BJ (cell line): ENCODE measurements around the gene SFTPA2. TPM values are rescaled to one million over a fixed set of nuclear protein-coding genes. Genes with fewer than 3 reads are reported as not detected.

Experiments
- CTCF ChIA-PET: fragments of 350-600 bp; formaldehyde crosslinking; extraction: SDS; loops from one replicate; lab custom pipeline; 2021; ENCODE audit warnings: antibody characterized with exemption, inconsistent platforms; lab: Yijun Ruan, JAX
- POLR2A ChIA-PET: fragments of 300-600 bp; sonication (Branson Sonifier 250); formaldehyde crosslinking; extraction: SDS; loops from one replicate; lab custom pipeline; 2021; ENCODE audit warnings: antibody characterized with exemption; lab: Charles Lee
- DNase-seq: peaks from one replicate; pipeline ENCODE4 v3.0.0-alpha.2; 2011; ENCODE audit warnings: low read depth
- H3K27me3 ChIP-seq: 2 replicates; pipeline ENCODE4 v1.6.0; 2011; ENCODE audit warnings: low read length; ENCODE audit not compliant: control insufficient read depth, insufficient read depth
- H3K36me3 ChIP-seq: 2 replicates; pipeline ENCODE4 v1.5.1; 2011; ENCODE audit warnings: low read length; ENCODE audit not compliant: control insufficient read depth, insufficient read depth
- H3K4me3 ChIP-seq: 2 replicates; pipeline ENCODE4 v1.5.1; 2011; ENCODE audit warnings: low read depth, mild to moderate bottlenecking, control low read depth, low read length
- polyA minus RNA-seq: library from RNA; depleted of rRNA, polyadenylated mRNA; stranded (reverse); fragments of >200 nt; gene quantifications from 2 replicates; pipeline ENCODE4 v1.2.3, GENCODE V29; 2011; rRNA and poly(A)+ RNA removed
- polyA plus RNA-seq: library from polyadenylated mRNA; depleted of rRNA; stranded (reverse); fragments of >200 nt; gene quantifications from 2 replicates; pipeline ENCODE4 v1.2.3, GENCODE V29; 2011; rRNA removed
- TF ChIP-seq, protein P1 (sequence below): IDR thresholded peaks from 2 replicates; pipeline ENCODE4 v1.5.1; 2011; ENCODE audit warnings: low read depth, mild to moderate bottlenecking, control low read depth, inconsistent platforms, low read length, moderate library complexity; ENCODE audit not compliant: insufficient read depth

The SFTPA2 gene
- polyA plus RNA-seq = not detected in 2 replicates
- polyA minus RNA-seq = not detected in 2 replicates

DNA sequence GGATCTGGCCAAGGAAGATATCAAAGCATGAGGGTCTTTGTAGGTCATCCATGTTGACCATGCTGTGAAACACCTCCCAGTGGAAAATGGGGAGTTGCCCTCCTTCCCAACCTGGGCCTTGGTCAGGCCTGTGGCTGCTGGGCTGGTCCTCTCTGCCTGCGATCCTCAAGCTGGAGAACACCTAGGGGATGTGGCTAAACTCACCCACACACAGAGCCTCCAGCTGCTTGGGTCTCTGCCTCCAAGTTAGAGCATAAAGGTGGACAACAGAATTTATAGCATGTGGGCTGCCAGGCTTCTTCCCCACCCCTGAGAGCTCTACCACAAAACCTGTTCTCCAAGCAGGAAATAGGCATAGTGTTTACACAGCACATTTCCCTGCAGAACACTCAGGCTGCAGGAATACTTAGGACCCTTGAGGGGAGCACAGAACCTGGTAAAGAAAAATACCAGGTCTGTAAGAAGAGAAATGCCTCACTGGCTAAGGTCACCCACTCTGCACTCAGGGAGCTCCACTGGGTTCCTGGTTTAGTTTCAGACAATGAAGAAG is at the start of gene SFTPA2:
TSS of gene SFTPA2 (minus strand) at position 248 of the 550 bp plus-strand sequence. CDS start 924 bp downstream, outside the sequence.
- Histone ChIP-seq H3K27me3 (0 out of 2 replicates have a peak, but pooled peaks cover under 1% of the 10 kb centered on the region), H3K36me3 (no peaks in the 10 kb centered on the region), H3K4me3 (no peak within 1 kb of the TSS)
- CTCF ChIA-PET = interaction anchor here (1.1 to 1.5 kb wide), 2 partner anchors 369 to 662 kb away, joined by 3 to 6 read pairs; no protein-coding TSS in a partner anchor
- no peak for DNase-seq
- POLR2A ChIA-PET = no interaction called here
- TF ChIP-seq, protein P1, sequence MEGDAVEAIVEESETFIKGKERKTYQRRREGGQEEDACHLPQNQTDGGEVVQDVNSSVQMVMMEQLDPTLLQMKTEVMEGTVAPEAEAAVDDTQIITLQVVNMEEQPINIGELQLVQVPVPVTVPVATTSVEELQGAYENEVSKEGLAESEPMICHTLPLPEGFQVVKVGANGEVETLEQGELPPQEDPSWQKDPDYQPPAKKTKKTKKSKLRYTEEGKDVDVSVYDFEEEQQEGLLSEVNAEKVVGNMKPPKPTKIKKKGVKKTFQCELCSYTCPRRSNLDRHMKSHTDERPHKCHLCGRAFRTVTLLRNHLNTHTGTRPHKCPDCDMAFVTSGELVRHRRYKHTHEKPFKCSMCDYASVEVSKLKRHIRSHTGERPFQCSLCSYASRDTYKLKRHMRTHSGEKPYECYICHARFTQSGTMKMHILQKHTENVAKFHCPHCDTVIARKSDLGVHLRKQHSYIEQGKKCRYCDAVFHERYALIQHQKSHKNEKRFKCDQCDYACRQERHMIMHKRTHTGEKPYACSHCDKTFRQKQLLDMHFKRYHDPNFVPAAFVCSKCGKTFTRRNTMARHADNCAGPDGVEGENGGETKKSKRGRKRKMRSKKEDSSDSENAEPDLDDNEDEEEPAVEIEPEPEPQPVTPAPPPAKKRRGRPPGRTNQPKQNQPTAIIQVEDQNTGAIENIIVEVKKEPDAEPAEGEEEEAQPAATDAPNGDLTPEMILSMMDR = no peak

DNA sequence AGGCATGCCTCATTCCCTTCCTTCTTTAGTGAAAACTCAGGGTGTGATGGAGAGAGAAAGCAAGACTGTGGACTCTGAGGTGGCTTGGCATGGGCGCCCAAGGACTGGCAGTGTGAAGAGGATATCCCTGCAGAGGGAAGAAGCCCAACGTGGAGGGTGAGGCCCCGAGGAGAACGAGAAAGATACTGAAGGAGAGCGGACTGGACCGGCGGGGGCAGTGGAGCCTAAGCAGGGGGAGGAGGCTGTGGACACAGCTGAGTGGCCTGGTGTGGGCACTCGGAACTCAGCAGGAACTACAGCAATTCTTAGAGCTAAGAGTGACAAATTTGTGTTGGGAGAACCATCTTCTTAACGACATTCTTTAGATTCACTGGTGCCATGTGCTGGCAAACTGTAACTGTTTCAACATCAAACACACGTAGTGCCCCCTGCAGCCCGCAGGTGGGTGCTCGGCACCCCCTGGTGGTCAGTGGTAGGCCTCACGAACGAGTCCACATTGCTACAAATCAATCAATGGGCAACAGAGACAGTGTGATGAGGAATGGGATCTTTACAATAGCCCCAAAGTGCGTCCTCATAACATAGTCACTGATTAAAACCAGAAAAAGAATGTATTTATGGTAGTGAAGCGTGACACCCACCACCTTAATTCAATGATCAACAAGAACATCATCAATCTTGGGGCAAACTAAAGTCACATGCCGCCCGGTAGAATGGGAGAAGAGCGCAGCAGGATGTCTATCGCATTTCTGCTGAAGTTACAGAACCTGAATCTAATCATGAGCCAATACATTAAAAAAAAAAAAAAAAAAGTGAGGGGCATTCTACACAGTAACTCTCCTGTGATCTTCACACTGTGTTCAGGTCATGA is 48.5 kb upstream of the SFTPA2 start:
- H3K27me3 ChIP-seq = peaks cover 2% of the 10 kb centered on the region; the same call in 1 of the 2 replicates
- no peaks in the 10 kb centered on the region for H3K36me3 ChIP-seq
- CTCF ChIA-PET = interaction anchor here (1.2 kb wide), 1 partner anchor 11 kb away, joined by 3 read pairs; no protein-coding TSS in a partner anchor
- DNase-seq = no peak
- no peak overlapping the region for H3K4me3 ChIP-seq
- POLR2A ChIA-PET = no interaction called here
- TF ChIP-seq, protein P1 = peak; percentile 56

DNA sequence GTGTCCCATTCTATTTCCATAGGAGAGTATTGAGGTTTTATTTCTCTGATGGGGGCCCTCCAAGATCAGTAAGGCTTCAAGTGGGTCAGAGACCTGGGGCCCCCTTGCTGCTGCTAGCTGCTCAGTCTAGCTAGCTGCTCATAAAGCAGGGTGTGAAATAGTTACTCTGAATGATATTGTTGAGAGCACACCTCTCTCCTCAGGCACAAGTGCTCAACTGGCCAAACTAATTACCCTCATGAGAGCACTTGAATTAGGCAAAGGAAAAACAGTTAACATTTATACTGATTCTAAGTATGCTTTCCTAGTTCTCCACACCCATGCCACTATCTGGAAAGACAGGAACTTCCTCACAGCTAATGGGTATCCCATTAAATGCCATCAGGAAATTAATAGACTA is 45.1 kb upstream of the SFTPA2 start:
- no peak overlapping the region for H3K4me3 ChIP-seq
- ChIA-PET POLR2A (no interaction called here), CTCF (interaction anchor here (1.0 to 1.4 kb wide), 2 partner anchors 11 to 25 kb away, joined by 3 to 4 read pairs; no protein-coding TSS in a partner anchor)
- H3K27me3 ChIP-seq = peaks cover 2% of the 10 kb centered on the region; the same call in 1 of the 2 replicates
- no peak for DNase-seq
- TF ChIP-seq, protein P1 = no peak
- no peaks in the 10 kb centered on the region for H3K36me3 ChIP-seq

DNA sequence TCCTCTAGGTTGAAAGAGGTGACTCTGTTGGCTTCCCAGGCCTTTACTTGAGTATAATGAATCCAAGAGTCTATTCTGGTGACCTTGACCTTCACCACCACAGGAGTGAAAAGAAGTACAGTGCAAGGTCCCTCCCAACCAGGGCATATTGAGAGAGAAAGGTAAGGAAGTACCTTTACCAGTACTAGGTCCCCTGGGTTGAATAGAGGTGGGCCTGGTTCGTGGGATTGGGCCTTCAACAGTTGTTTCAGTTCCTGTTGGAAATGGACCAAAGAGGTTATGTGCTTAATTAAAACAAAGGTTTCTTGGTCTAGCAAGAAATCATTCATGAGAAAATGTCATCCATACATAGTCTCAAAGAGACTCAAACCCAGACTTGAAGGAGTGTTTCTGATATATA is 44.1 kb upstream of the SFTPA2 start:
- ChIA-PET POLR2A (no interaction called here), CTCF (no interaction called here)
- TF ChIP-seq, protein P1 = no peak
- H3K4me3 ChIP-seq = no peak overlapping the region
- H3K36me3 ChIP-seq = no peaks in the 10 kb centered on the region
- H3K27me3 ChIP-seq = peaks cover 2% of the 10 kb centered on the region; the same call in 1 of the 2 replicates
- no peak for DNase-seq

DNA sequence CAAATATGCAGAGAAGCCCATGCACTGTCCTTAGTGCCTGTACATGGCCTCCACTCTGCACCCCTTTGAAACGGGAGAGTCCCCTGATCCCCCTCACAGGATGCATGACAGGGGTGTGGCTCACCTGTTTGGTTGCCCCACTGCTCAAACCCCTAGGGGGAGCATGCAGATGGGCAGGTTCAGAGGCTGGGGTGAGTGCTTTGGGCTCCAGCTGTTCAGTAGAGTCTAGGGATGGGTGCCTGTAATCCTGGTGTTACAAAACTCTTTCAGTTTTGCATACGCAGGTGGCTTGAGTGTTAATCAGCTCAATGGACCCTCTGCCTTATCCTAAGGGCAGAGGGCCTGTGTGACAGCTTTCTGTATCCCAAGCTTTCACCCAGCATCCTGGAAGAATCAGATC is 42.7 kb upstream of the SFTPA2 start:
- no peak for DNase-seq
- Histone ChIP-seq H3K4me3 (no peak overlapping the region), H3K36me3 (no peaks in the 10 kb centered on the region), H3K27me3 (no peaks in the 10 kb centered on the region; the same call in 1 of the 2 replicates)
- ChIA-PET POLR2A (no interaction called here), CTCF (no interaction called here)
- TF ChIP-seq, protein P1 = no peak
